AG04449 (cell line): Measurements from ENCODE around the gene FDPS.

Source experiments
- CTCF ChIA-PET: fragments of 350-600 bp; formaldehyde crosslinking; extraction: SDS; loops from one replicate; lab custom pipeline; 2021; ENCODE audit warnings: antibody characterized with exemption; lab: Yijun Ruan, JAX
- POLR2A ChIA-PET: fragments of 400-600, 350-600 bp; formaldehyde crosslinking; extraction: SDS; loops from one replicate; lab custom pipeline; 2020; ENCODE audit warnings: antibody characterized with exemption, inconsistent platforms; lab: Yijun Ruan, JAX
- DNase-seq: peaks from one replicate; pipeline ENCODE4 v3.0.0-alpha.2; 2010; ENCODE audit warnings: low read depth, low spot score
- H3K4me3 ChIP-seq: 2 replicates; pipeline ENCODE4 v1.5.1; 2011; ENCODE audit warnings: low read depth, mild to moderate bottlenecking, control low read depth, low read length
- TF ChIP-seq, protein P1 (sequence below): IDR thresholded peaks from one replicate; pipeline ENCODE4 v1.5.1; 2011; ENCODE audit warnings: mild to moderate bottlenecking, moderate library complexity, low read length, control low read depth, inconsistent platforms; ENCODE audit not compliant: insufficient read depth; ENCODE audit errors: missing control alignments

Gene FDPS

GRCh38 chr1:155266553-155266952 is 42.1 kb upstream of the FDPS start:
- DNase-seq: no peak
- TF ChIP-seq, protein P1, sequence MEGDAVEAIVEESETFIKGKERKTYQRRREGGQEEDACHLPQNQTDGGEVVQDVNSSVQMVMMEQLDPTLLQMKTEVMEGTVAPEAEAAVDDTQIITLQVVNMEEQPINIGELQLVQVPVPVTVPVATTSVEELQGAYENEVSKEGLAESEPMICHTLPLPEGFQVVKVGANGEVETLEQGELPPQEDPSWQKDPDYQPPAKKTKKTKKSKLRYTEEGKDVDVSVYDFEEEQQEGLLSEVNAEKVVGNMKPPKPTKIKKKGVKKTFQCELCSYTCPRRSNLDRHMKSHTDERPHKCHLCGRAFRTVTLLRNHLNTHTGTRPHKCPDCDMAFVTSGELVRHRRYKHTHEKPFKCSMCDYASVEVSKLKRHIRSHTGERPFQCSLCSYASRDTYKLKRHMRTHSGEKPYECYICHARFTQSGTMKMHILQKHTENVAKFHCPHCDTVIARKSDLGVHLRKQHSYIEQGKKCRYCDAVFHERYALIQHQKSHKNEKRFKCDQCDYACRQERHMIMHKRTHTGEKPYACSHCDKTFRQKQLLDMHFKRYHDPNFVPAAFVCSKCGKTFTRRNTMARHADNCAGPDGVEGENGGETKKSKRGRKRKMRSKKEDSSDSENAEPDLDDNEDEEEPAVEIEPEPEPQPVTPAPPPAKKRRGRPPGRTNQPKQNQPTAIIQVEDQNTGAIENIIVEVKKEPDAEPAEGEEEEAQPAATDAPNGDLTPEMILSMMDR: no peak
- POLR2A ChIA-PET: interaction anchor here (0.9 to 1.2 kb wide), 2 partner anchors 11 kb away, joined by 3 read pairs; partner anchors contain the start of genes ENTREP3 and HCN3
- CTCF ChIA-PET: interaction anchor here (0.8 to 5.3 kb wide), 7 partner anchors 10 to 94 kb away, joined by 3 to 77 read pairs (median 4); partner anchors contain the start of genes FDPS, HCN3 and KRTCAP2
- H3K4me3 ChIP-seq: no peak overlapping the region

- CTCF ChIA-PET: interaction anchor here (1.0 to 5.3 kb wide), 5 partner anchors 10 to 382 kb away, joined by 3 to 77 read pairs (median 5); partner anchors contain the start of genes FDPS and HCN3
- TF ChIP-seq, protein P1: no peak
- H3K4me3 ChIP-seq: no peak overlapping the region
- POLR2A ChIA-PET: interaction anchor here (0.9 kb wide), 1 partner anchor 10 kb away, joined by 3 read pairs; the partner anchor contains the start of gene HCN3
- DNase-seq: no peak
Measured at GRCh38 chr1:155267373-155267772, 41.3 kb upstream of the FDPS start.

DNA sequence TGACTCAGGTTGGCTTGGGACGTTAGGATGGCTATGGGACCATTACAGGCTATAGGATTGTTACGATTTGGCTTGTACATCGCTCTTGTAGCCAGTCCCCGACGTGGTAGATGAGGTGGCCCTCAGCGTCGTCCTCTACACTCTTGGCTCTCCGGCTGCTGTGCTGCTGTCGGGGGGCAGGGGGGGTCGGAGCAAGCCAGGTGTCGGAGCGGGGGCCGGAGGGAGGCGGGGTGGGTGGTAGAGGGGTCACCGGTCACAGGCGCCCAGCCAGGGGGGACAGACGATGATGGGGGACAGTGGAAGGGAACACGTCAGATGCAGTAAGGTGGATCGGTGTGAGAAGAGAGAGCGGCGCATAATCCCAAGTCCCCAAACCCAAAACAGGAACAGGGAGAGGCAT is 40.0 kb upstream of the FDPS start:
- ChIA-PET CTCF (interaction anchor here (9.6 kb wide), 1 partner anchor 16 kb away, joined by 112 read pairs; the partner anchor contains the start of gene ENTREP3), POLR2A (no interaction called here)

DNA sequence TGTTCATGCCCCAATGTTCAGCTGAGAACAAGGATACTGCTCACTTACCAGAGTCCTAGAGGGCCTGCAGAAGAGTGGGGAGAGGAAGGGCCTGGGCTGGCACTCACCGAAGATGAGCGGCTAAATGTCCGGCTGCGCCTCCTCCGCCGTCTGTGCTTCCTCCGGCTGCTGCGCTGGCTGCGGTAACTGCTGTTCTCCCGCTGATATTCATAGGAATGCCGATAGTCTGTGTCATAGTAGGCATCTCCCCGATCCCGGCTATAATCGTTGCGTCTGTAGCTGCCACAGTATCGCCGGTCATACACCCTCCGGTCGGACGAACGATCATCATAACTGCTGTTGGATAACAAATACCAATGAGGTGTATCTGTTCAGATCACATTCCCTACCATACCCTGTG is 39.3 kb upstream of the FDPS start:
- ChIA-PET POLR2A (interaction anchor here (0.6 kb wide), 1 partner anchor 152 kb away, joined by 3 read pairs; no protein-coding TSS in a partner anchor), CTCF (interaction anchor here (1.1 to 9.6 kb wide), 4 partner anchors 17 to 323 kb away, joined by 5 to 112 read pairs (median 6); partner anchors contain the start of gene ENTREP3)

More for the DNA sequence above, 40.0 kb upstream of the FDPS start:
- H3K4me3 ChIP-seq: no peak overlapping the region
- DNase-seq: no peak
- TF ChIP-seq, protein P1: no peak

GRCh38 chr1:155272466-155273342 is 36.0 kb upstream of the FDPS start:
- ChIA-PET CTCF (interaction anchor here (0.6 to 9.6 kb wide), 10 partner anchors 8 to 322 kb away, joined by 3 to 112 read pairs (median 3); partner anchors contain the start of genes ENTREP3 and KRTCAP2), POLR2A (interaction anchor here (0.5 to 2.0 kb wide), 9 partner anchors 9 to 110 kb away, joined by 3 to 13 read pairs (median 5); partner anchors contain the start of genes RUSC1 and SCAMP3)
- TF ChIP-seq, protein P1: no peak
- H3K4me3 ChIP-seq: peak overlapping the region; percentile 80
- DNase-seq: no peak

More for the DNA sequence above, 39.3 kb upstream of the FDPS start:
- TF ChIP-seq, protein P1: no peak
- no peak for DNase-seq
- H3K4me3 ChIP-seq: no peak overlapping the region
